ENCODE results near the gene APP. TPM values are rescaled to one million over a fixed set of nuclear protein-coding genes. Genes with fewer than 3 reads are reported as not detected.

The APP gene
- total RNA-seq, 4 donors from 2014 or later, result 234 to 376 (median 343) TPM

DNA sequence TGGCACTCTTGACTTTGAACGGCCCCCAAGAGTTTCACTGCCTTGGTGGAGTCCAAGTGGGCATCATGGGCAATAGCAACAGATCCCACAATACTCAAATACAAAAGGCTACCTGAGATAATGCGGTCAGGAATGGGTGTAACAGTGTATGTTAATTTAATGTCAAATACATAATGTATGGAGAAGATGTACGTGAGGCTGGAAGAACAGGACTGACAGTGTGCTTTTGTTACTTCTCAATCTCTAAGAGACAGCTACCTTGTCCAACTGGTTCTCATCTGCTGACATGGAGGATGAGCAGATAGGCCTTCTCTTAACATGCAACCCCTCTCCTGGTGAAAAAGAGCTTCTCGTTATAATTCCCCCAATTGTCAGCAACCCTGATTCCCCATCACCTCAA, 167.2 kb downstream of the APP start:
- Histone ChIP-seq H3K36me3 (peaks cover 14% of the 10 kb centered on the region), H3K27ac (no peak overlapping the region), H3K9me3 (no peaks in the 10 kb centered on the region), H3K4me3 (no peak overlapping the region), H3K4me1 (peaks cover 12% of the 10 kb centered on the region), H3K27me3 (no peaks in the 10 kb centered on the region)
- WGBS, result 75% methylated on average over 3 of the region's 4 CpGs
- no peak for DNase-seq (ENCODE audit: low spot score in 2 of 2)
- no peak for TF ChIP-seq EP300 (IDR thresholded peaks at IDR 0.05)
- no peak for TF ChIP-seq POLR2A (IDR thresholded peaks at IDR 0.05)
- no peak for TF ChIP-seq POLR2AphosphoS5 (IDR thresholded peaks at IDR 0.05)
- TF ChIP-seq, protein P1, sequence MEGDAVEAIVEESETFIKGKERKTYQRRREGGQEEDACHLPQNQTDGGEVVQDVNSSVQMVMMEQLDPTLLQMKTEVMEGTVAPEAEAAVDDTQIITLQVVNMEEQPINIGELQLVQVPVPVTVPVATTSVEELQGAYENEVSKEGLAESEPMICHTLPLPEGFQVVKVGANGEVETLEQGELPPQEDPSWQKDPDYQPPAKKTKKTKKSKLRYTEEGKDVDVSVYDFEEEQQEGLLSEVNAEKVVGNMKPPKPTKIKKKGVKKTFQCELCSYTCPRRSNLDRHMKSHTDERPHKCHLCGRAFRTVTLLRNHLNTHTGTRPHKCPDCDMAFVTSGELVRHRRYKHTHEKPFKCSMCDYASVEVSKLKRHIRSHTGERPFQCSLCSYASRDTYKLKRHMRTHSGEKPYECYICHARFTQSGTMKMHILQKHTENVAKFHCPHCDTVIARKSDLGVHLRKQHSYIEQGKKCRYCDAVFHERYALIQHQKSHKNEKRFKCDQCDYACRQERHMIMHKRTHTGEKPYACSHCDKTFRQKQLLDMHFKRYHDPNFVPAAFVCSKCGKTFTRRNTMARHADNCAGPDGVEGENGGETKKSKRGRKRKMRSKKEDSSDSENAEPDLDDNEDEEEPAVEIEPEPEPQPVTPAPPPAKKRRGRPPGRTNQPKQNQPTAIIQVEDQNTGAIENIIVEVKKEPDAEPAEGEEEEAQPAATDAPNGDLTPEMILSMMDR (IDR thresholded peaks at IDR 0.05), result no peak

DNA sequence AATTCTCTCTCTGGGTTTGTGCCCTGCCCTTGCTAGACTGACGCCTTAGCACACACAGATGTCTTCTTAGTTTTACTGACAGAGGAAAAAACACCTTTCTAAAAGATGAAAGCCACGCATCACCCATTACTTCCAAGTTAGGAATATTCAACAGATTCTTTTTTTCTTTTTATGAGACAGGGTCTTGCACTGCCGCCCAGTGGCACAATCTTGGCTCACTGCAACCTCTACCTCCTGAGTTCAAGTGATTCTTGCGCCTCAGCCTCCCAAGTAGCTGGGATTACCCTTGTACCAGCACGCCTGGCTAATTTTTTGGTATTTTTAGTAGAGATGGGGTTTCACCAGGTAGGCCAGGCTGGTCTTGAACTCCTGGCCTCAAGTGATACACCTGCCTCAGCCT, 169.2 kb downstream of the APP start:
- Histone ChIP-seq H3K4me1 (peaks cover 10% of the 10 kb centered on the region), H3K27me3 (no peaks in the 10 kb centered on the region), H3K27ac (no peak overlapping the region), H3K4me3 (no peak overlapping the region), H3K9me3 (no peaks in the 10 kb centered on the region), H3K36me3 (peaks cover 19% of the 10 kb centered on the region)
- DNase-seq (ENCODE audit: low spot score in 2 of 2), result no peak
- TF ChIP-seq EP300 (IDR thresholded peaks at IDR 0.05), result no peak
- no peak for TF ChIP-seq POLR2A (IDR thresholded peaks at IDR 0.05)
- TF ChIP-seq, protein P1 (IDR thresholded peaks at IDR 0.05), result no peak
- TF ChIP-seq POLR2AphosphoS5 (IDR thresholded peaks at IDR 0.05), result no peak
- WGBS, result 98% methylated on average over 5 of the region's 5 CpGs

DNA sequence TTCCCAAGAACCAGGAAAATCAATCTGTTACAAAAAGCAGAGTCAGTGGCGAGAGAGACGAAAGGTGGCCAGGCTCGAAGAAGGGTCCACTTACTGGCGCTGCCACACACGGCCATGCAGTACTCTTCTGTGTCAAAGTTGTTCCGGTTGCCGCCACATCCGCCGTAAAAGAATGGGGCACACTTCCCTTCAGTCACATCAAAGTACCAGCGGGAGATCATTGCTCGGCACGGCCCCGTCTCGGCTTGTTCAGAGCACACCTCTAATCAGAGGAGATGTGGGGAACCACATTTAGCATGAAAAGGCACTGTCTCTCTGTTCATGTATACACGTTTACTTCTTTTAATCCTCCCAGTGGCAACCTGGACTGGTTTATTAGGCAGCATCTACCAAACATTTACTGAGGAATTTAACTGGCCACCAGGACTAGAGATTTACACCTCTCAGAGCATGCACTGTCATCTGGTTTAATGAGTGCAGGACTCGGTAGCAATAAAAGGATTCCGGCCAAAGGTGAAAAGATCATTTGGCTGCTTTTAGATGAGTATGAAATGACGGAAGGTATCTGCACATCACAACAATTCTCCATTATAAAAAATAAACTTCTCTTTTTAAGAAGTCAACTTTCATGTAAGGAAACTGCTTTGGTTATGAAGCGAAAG, 170.5 kb downstream of the APP start:
- Histone ChIP-seq H3K27me3 (no peaks in the 10 kb centered on the region), H3K36me3 (peaks cover 19% of the 10 kb centered on the region), H3K4me1 (peaks cover 10% of the 10 kb centered on the region), H3K4me3 (no peak overlapping the region), H3K27ac (no peak overlapping the region), H3K9me3 (no peaks in the 10 kb centered on the region)
- no peak for DNase-seq (ENCODE audit: low spot score in 2 of 2)
- WGBS, result 86% methylated on average over 19 of the region's 19 CpGs
- TF ChIP-seq POLR2AphosphoS5 (IDR thresholded peaks at IDR 0.05) (no peak), POLR2A (IDR thresholded peaks at IDR 0.05) (no peak), EP300 (IDR thresholded peaks at IDR 0.05) (no peak)
- TF ChIP-seq, protein P1 (IDR thresholded peaks at IDR 0.05), result no peak

DNA sequence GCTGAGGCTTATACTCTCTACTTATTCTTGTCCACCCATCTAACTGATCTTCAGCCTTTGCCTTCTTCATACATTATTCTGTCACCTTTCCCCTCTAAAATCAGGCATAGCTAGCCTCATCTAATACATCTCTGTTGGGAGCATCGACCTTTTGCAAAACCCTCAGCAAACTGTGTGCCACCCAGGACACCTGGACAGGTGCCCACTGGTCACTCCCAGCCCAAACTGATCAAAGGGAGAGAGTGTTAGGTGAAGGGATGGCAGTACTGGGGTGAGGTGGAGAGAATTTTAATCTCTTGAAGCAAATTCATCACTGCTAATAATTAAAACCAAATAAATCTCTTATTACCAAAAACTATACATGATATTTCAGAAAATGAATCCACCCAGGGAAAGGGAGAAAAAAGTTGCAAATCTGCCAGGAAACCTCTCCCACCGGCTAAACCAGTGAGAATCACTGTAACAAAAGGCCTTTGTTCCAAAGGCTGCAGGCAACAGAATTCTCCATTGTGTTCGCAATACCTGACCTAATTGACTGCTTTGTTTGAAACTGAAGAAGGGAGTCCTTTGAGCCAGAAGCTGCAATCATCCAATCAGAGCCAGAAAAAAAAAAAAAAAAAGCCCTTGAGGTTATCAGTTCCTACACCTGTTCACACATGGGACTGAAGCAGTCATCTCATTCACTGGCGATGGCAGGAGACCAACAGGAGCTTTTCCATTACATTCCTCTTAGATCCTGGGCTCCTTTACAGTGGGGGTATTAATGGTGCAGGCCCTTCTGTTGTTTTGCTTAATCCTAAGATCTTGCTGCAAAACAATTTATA, 172.6 kb downstream of the APP start:
- H3K9me3 ChIP-seq, result no peaks in the 10 kb centered on the region
- peaks cover 5% of the 10 kb centered on the region for H3K4me1 ChIP-seq
- 80% methylated on average over 4 of the region's 4 CpGs for WGBS
- H3K27ac ChIP-seq, result no peak overlapping the region
- peaks cover 31% of the 10 kb centered on the region for H3K36me3 ChIP-seq
- no peaks in the 10 kb centered on the region for H3K27me3 ChIP-seq
- DNase-seq (ENCODE audit: low spot score in 2 of 2), result no peak
- TF ChIP-seq EP300 (IDR thresholded peaks at IDR 0.05) (no peak), POLR2A (IDR thresholded peaks at IDR 0.05) (no peak), POLR2AphosphoS5 (IDR thresholded peaks at IDR 0.05) (no peak)
- TF ChIP-seq, protein P1 (IDR thresholded peaks at IDR 0.05), result no peak
- H3K4me3 ChIP-seq, result no peak overlapping the region

DNA sequence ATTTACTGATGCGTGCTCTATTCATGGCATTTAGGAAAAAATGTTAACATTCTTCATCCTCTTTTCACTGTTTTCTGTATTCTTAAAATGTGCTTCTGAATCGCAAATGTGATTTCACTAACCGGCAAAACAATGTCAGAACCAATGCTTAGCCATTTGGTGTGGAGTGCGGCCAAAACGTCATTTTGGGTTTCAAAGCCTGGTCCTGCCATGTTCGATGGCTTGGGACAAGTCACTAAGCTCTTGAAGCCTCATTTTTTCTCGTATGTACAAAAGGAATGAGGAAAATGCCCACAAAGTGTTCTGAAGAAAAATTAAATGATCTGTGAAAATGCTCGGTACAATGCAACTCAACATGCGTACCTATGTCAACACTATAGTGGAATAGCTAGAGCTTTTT, 175.3 kb downstream of the APP start:
- H3K36me3 ChIP-seq, result peaks cover 35% of the 10 kb centered on the region
- H3K27ac ChIP-seq, result no peak overlapping the region
- H3K27me3 ChIP-seq, result no peaks in the 10 kb centered on the region
- peaks cover 5% of the 10 kb centered on the region for H3K4me1 ChIP-seq
- WGBS, result 92% methylated on average over 9 of the region's 9 CpGs
- DNase-seq (ENCODE audit: low spot score in 2 of 2), result no peak
- TF ChIP-seq EP300 (IDR thresholded peaks at IDR 0.05) (no peak), POLR2A (IDR thresholded peaks at IDR 0.05) (no peak), POLR2AphosphoS5 (IDR thresholded peaks at IDR 0.05) (no peak)
- TF ChIP-seq, protein P1 (IDR thresholded peaks at IDR 0.05), result no peak
- no peak overlapping the region for H3K4me3 ChIP-seq
- H3K9me3 ChIP-seq, result no peaks in the 10 kb centered on the region
